Prostate gland (tissue), 2 donors: Measurements from ENCODE around the gene EPS8L1. TPM values are rescaled to one million over a fixed set of nuclear protein-coding genes. Genes with fewer than 3 reads are reported as not detected.
"Not testable (repeated sequence)": the region's sequence is repeated elsewhere in the genome, so short reads cannot be mapped to it uniquely, and the experiment has no call there.

Experiments
- DNase-seq: peaks from one replicate; pipeline ENCODE4 v3.0.0-alpha.2; 2019; ENCODE audit warnings: low spot score
- H3K27ac ChIP-seq, 2 donors: fragments of 200-600 bp; sonication (generic); 2 replicates each; pipeline ENCODE4 v1.5.1; 2017 to 2019
- H3K27me3 ChIP-seq: fragments of 200-600 bp; sonication (generic); replicated peaks from 2 replicates; pipeline ENCODE4 v1.5.1; 2019; ENCODE audit not compliant: insufficient read depth
- H3K36me3 ChIP-seq, 2 donors: fragments of 200-600 bp; sonication (generic); 1 replicate in 1 of 2; 2 replicates in 1 of 2; pipeline versions ENCODE4 v1.5.1 to v1.8.1; 2017 to 2019
- H3K4me1 ChIP-seq: fragments of 200-600 bp; sonication (generic); replicated peaks from 2 replicates; pipeline ENCODE4 v1.5.1; 2019
- H3K4me3 ChIP-seq, 2 donors: fragments of 200-600 bp; sonication (generic); 2 replicates each; pipeline ENCODE4 v1.5.1; 2017 to 2019
- H3K9me3 ChIP-seq: fragments of 200-600 bp; sonication (generic); 2 replicates; pipeline ENCODE4 v1.5.1; 2017
- CTCF ChIP-seq, 4 experiments: fragments of 200-600 bp in 2 of 4; fragments of 450-650 bp in 2 of 4; sonication (generic) in 2 of 4; IDR thresholded peaks; 1 replicate in 3 of 4; 2 replicates in 1 of 4; pipeline ENCODE4 v1.5.1; 2016 to 2019; ENCODE audit warnings: antibody characterized with exemption in 4 of 4, mild to moderate bottlenecking in 2 of 4, moderate library complexity in 2 of 4
- POLR2A ChIP-seq: fragments of 450-650 bp; IDR thresholded peaks from one replicate; pipeline ENCODE4 v1.6.1; 2016; ENCODE audit warnings: antibody characterized with exemption, mild to moderate bottlenecking
- POLR2AphosphoS5 ChIP-seq: sonication (generic); formaldehyde crosslinking; IDR thresholded peaks from one replicate; pipeline ENCODE4 v1.6.1; 2017; ENCODE audit warnings: antibody characterized with exemption
- WGBS: methylation state at CpG from one replicate; pipeline ENCODE4 v1.1.5; 2018; 5-methylcytosine and 5-hydroxymethylcytosine counted together
- intact Hi-C: fragments of 100-400 bp; cut with DNase I; formaldehyde crosslinking; loops from one replicate; pipeline ENCODE4 v1.14.2; 2022
- total RNA-seq, 2 donors: library from RNA; depleted of rRNA; stranded (reverse); fragments of >200 nt; gene quantifications; one replicate each; pipeline ENCODE4 v1.1.0, GENCODE V29; 2016

EPS8L1 gene
- total RNA-seq, 2 donors from 2014 or later = 36.8 to 62.8 TPM

GRCh38 chr19:55103190-55103589, 27.5 kb downstream of the EPS8L1 start:
- WGBS = 98% methylated on average over 9 of the region's 9 CpGs
- intact Hi-C loops = no loop called here

DNA sequence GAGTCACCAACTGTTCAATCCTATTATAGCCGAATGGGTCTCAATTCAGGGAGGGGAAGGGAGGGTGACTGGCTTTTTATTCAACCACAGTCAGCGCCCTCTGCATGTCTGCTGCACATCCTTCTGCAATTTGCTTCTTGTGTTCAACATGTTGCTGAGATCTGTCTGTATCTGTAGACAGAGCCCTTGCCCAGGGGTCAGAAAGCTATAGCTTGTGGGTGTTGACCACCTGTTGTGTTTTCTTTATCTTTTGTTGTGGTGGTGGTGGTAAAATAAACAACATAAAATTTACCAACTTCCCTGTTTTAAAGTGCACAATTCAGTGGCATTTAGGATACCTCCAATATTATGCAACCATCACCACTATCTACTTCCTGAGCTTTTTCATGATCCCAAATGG, 29.6 kb downstream of the EPS8L1 start:
- H3K27ac ChIP-seq = no peak overlapping the region
- 100% methylated on average over 2 of the region's 2 CpGs for WGBS
- no peak overlapping the region for H3K4me3 ChIP-seq
- intact Hi-C loops = no loop called here
- TF ChIP-seq CTCF (IDR thresholded peaks at IDR 0.05) (no peak), POLR2AphosphoS5 (no peak), POLR2A (no peak)
- no peaks in the 10 kb centered on the region for H3K9me3 ChIP-seq
- DNase-seq = no peak
- H3K36me3 ChIP-seq = no peaks in the 10 kb centered on the region
- H3K4me1 ChIP-seq = no peaks in the 10 kb centered on the region
- H3K27me3 ChIP-seq = no peaks in the 10 kb centered on the region

More at GRCh38 chr19:55103190-55103589, 27.5 kb downstream of the EPS8L1 start:
- no peaks in the 10 kb centered on the region for H3K4me1 ChIP-seq
- H3K36me3 ChIP-seq = no peaks in the 10 kb centered on the region
- DNase-seq = no peak
- no peak for TF ChIP-seq POLR2AphosphoS5
- TF ChIP-seq POLR2A = no peak
- no peak for TF ChIP-seq CTCF (IDR thresholded peaks at IDR 0.05)
- no peak overlapping the region for H3K27ac ChIP-seq
- H3K27me3 ChIP-seq = no peaks in the 10 kb centered on the region
- H3K9me3 ChIP-seq = no peaks in the 10 kb centered on the region
- no peak overlapping the region for H3K4me3 ChIP-seq

- H3K4me3 ChIP-seq = no peak overlapping the region
- TF ChIP-seq POLR2AphosphoS5 = no peak
- no peak for TF ChIP-seq POLR2A
- TF ChIP-seq CTCF (IDR thresholded peaks at IDR 0.05) = no peak
- intact Hi-C loops = no loop called here
- H3K27me3 ChIP-seq = no peaks in the 10 kb centered on the region
- H3K27ac ChIP-seq = no peak overlapping the region
- no peaks in the 10 kb centered on the region for H3K36me3 ChIP-seq
- H3K4me1 ChIP-seq = no peaks in the 10 kb centered on the region
- WGBS = 92% methylated on average over 6 of the region's 6 CpGs
- DNase-seq = no peak
- H3K9me3 ChIP-seq = no peaks in the 10 kb centered on the region
Measured at GRCh38 chr19:55106591-55106990, 30.9 kb downstream of the EPS8L1 start.

DNA sequence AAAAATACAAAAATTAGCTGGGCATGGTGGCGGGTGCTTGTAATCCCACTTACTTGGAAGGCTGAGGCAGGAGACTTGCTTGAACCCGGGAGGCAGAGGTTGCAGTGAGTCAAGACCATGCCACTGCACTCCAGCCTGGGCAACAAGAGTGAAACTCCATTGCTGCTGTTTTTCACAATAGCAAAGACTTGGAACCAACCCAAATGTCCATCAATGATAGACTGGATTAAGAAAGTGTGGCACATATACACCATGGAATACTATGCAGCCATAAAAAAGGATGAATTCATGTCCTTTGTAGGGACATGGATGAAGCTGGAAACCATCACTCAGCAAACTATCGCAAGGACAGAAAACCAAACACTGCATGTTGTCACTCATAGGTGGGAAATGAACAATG, 31.6 kb downstream of the EPS8L1 start:
- 100% methylated on average over 3 of the region's 3 CpGs for WGBS
- H3K36me3 ChIP-seq, H3K9me3 ChIP-seq, H3K4me3 ChIP-seq, H3K4me1 ChIP-seq, H3K27me3 ChIP-seq, DNase-seq, intact Hi-C loops, H3K27ac ChIP-seq: not testable (repeated sequence)

DNA sequence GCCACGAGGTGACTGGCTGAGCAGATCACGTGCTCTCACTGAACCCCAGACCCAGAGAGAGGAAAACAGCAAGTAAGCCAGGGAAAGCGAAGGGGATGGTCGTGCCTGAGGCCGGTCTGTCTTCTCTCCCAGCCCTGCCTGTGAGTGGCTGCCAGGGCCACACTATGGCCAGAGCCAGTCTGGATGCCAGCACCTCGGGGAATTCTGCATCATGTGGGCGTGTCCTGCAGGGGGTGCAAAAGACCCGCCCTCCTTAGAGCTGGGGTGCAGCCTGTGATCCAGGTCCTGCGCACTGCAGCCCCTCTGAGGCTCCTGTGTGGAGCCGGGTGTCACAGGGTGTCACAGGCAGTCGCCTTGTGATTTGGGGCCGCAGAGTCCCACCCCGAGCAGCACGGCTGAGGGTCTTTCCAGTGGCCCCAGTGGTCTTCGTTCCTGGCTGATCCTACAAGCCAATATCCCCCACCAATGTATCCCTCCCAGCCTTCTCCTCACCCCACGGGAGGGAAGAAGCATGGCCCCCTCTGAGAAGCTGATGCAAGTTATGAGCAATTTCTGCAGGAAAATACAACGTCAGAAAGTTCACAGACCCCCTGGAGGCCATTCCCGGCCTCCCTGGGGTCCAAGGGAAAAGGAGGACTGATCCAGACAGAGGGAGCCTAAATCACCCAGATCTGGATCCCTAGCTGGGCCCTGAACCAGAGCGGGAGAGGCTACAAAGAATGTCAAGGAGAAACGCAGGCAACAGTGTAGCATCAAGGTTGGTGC, 34.0 kb downstream of the EPS8L1 start:
- 83% methylated on average over 17 of the region's 20 CpGs for WGBS
- intact Hi-C loops = loop anchor here (10.0 kb wide), 2 partner anchors 495 to 545 kb away; partner anchors contain the start of genes U2AF2, ZNF524 and ZNF865
- no peaks in the 10 kb centered on the region for H3K9me3 ChIP-seq
- TF ChIP-seq POLR2AphosphoS5 (no peak), CTCF (IDR thresholded peaks at IDR 0.05) (no peak), POLR2A (no peak)
- no peak for DNase-seq
- H3K27ac ChIP-seq = no peak overlapping the region
- no peaks in the 10 kb centered on the region for H3K36me3 ChIP-seq
- H3K27me3 ChIP-seq = no peaks in the 10 kb centered on the region
- peaks cover under 1% of the 10 kb centered on the region for H3K4me1 ChIP-seq
- no peak overlapping the region for H3K4me3 ChIP-seq
